Breast epithelium (tissue), 4 donors: ENCODE results near the gene CIBAR2. TPM values are rescaled to one million over a fixed set of nuclear protein-coding genes. Genes with fewer than 3 reads are reported as not detected.

Experiments
- DNase-seq, 2 donors: peaks; one replicate each; pipeline ENCODE4 v3.0.0-alpha.2; 2019; ENCODE audit warnings: low spot score in 2 of 2
- H3K27ac ChIP-seq, 2 donors: fragments of 200-600 bp; sonication (generic) in 1 of 2; one replicate each; pipeline ENCODE4 v1.5.1; 2016 to 2019; ENCODE audit warnings: mild to moderate bottlenecking in 1 of 2
- H3K27me3 ChIP-seq, 2 donors: fragments of 200-600 bp; sonication (generic) in 1 of 2; one replicate each; pipeline versions ENCODE4 v1.5.1 to v1.6.0; 2017 to 2019; ENCODE audit warnings: control low read depth in 1 of 2, mild to moderate bottlenecking in 1 of 2
- H3K36me3 ChIP-seq: fragments of 200-600 bp; one replicate; pipeline ENCODE4 v1.5.1; 2019
- H3K4me1 ChIP-seq, 2 donors: fragments of 200-600 bp; sonication (generic); one replicate each; pipeline ENCODE4 v1.5.1; 2016 to 2019; ENCODE audit warnings: control low read depth in 1 of 2
- H3K4me3 ChIP-seq, 3 donors: fragments of 200-600 bp; sonication (generic); 1 replicate in 2 of 3; 2 replicates in 1 of 3; pipeline ENCODE4 v1.5.1; 2016 to 2019; ENCODE audit warnings: mild to moderate bottlenecking in 3 of 3, moderate library complexity in 2 of 3
- H3K9me3 ChIP-seq, 2 donors: fragments of 200-600 bp; sonication (generic) in 1 of 2; one replicate each; pipeline ENCODE4 v1.5.1; 2016 to 2019; ENCODE audit warnings: control low read depth in 1 of 2
- POLR2A ChIP-seq: fragments of 450-650 bp; IDR thresholded peaks from one replicate; pipeline ENCODE4 v1.6.1; 2016; ENCODE audit warnings: antibody characterized with exemption, mild to moderate bottlenecking, moderate library complexity
- POLR2AphosphoS5 ChIP-seq, 3 donors: sonication (generic); formaldehyde crosslinking; IDR thresholded peaks; one replicate each; pipeline ENCODE4 v1.6.1; 2017; ENCODE audit warnings: antibody characterized with exemption in 3 of 3
- intact Hi-C: fragments of 100-400 bp; cut with DNase I; formaldehyde crosslinking; loops from one replicate; pipeline ENCODE4 v1.15.1; 2023; ENCODE audit warnings: low total_unique reads
- total RNA-seq, 3 donors: library from RNA; depleted of rRNA; stranded (reverse); fragments of >200 nt; gene quantifications; one replicate each; pipeline ENCODE4 v1.1.0, GENCODE V29; 2016
- TF ChIP-seq, protein P1 (sequence below), 3 donors: fragments of 450-650 bp; IDR thresholded peaks; one replicate each; pipeline ENCODE4 v1.5.1; 2016 to 2017; ENCODE audit warnings: antibody characterized with exemption in 3 of 3, mild to moderate bottlenecking in 3 of 3, moderate library complexity in 3 of 3

Gene CIBAR2
- total RNA-seq, 3 donors from 2014 or later, result not detected

DNA sequence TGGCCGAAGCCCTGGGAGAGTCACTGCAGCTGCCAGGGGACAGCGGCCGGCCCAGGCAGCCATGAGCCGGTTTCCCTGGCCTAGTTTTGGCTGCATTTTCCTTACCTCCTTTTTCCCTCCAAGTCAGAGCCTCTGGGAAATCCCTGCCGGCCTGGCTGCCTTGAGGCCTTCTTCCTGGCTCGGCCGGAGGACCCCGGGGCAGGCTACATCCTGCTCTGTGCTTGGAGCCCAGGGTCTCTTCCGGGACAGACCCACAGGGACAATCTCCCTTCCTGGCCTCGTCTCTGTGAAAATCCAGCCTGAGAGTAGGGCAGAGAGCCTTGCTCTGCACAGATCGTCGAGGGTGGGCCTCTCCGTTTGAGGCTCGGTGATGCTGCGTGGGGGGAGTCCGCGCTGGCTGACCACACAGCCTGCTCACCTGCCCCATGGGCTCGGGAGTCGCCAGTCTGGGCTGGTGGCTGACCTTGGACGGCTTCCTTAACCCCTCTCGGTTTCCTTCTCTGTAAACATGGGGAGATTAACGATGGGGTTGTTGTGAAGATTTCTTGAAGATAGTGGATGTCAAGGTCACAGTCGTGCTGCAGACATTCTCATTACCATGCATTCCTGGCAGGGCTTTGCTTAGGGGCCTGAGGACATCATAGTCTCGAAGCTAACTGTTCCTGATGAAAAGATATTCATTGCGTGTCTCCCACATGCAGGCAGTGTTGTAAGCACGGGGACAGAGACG lies 34.8 kb upstream of the CIBAR2 start:
- TF ChIP-seq POLR2A, result no peak
- TF ChIP-seq POLR2AphosphoS5 (IDR thresholded peaks at IDR 0.05), result no peak
- TF ChIP-seq, protein P1, sequence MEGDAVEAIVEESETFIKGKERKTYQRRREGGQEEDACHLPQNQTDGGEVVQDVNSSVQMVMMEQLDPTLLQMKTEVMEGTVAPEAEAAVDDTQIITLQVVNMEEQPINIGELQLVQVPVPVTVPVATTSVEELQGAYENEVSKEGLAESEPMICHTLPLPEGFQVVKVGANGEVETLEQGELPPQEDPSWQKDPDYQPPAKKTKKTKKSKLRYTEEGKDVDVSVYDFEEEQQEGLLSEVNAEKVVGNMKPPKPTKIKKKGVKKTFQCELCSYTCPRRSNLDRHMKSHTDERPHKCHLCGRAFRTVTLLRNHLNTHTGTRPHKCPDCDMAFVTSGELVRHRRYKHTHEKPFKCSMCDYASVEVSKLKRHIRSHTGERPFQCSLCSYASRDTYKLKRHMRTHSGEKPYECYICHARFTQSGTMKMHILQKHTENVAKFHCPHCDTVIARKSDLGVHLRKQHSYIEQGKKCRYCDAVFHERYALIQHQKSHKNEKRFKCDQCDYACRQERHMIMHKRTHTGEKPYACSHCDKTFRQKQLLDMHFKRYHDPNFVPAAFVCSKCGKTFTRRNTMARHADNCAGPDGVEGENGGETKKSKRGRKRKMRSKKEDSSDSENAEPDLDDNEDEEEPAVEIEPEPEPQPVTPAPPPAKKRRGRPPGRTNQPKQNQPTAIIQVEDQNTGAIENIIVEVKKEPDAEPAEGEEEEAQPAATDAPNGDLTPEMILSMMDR (IDR thresholded peaks at IDR 0.05), result no peak
- Histone ChIP-seq H3K9me3 (no peaks in the 10 kb centered on the region), H3K27me3 (no peaks in the 10 kb centered on the region), H3K36me3 (no peaks in the 10 kb centered on the region), H3K4me3 (no peak overlapping the region), H3K27ac (peak overlapping the region; percentile 78 to 79), H3K4me1 (peaks cover 5 to 35% of the 10 kb centered on the region in 2 donors)
- intact Hi-C loops, result no loop called here
- no peak for DNase-seq

DNA sequence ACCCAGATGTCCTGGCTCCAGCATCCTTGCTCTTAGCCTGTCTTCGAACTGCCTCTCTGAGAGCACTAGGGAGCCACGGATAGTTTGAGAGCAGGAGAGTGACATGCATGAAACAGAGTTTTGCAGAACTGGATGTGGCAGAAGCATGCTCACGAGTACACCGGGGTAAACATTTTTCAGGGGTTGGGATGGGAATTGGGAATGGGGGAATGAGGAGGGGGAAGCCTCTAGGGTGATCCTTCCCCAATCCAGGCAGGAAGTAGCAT lies 34.2 kb upstream of the CIBAR2 start:
- intact Hi-C loops, result no loop called here
- DNase-seq, result no peak
- no peaks in the 10 kb centered on the region for H3K9me3 ChIP-seq
- TF ChIP-seq, protein P1 (IDR thresholded peaks at IDR 0.05), result no peak
- TF ChIP-seq POLR2AphosphoS5 (IDR thresholded peaks at IDR 0.05), result no peak
- TF ChIP-seq POLR2A, result no peak
- H3K4me3 ChIP-seq, result no peak overlapping the region
- no peaks in the 10 kb centered on the region for H3K27me3 ChIP-seq
- no peaks in the 10 kb centered on the region for H3K36me3 ChIP-seq
- H3K27ac ChIP-seq, result peak overlapping the region; percentile 78 to 79
- peaks cover 5 to 32% of the 10 kb centered on the region in 2 donors for H3K4me1 ChIP-seq

DNA sequence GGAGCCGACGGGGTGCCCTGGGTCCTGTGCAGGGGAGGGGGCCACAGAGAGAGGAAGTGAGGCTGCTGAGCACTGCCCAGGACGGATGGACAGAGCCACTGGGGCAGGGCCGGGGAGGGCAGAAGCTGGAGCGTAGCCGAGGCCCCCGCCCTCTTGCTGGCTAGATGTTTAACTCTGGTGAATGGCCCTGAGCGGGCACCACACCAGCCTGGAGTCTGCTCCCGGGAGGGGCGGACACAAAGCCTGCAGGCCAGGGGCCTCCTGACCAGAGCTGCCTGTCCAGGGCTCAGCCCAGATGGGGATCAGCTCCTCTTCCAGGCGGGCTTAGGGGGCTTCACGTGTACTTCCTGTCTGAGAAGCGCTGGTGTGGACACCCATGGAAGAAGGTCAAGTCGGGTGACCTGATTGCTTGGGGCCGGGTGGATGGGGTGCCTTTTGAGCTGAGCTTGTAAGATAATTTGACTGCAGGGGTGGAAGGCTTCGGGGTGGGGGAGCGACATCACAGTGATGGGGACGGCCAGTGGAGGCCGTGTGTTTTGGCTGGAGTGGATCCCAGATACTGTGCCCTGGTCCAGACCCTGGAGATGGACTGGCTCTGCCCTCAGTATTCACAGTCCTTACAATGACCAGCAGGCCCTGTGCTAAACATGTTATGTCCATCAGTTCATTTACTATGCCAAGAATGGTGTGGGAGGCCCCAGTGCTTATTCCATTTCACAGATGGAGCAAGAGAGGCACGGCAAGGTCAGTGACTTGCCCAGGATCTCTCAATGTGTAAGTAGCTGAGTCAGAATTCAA lies 33.7 kb upstream of the CIBAR2 start:
- intact Hi-C loops, result no loop called here
- H3K27ac ChIP-seq, result peak overlapping the region; percentile 78 to 79
- TF ChIP-seq POLR2AphosphoS5 (IDR thresholded peaks at IDR 0.05) (no peak), POLR2A (no peak)
- TF ChIP-seq, protein P1 (IDR thresholded peaks at IDR 0.05), result no peak
- peaks cover 5 to 26% of the 10 kb centered on the region in 2 donors for H3K4me1 ChIP-seq
- H3K27me3 ChIP-seq, result no peaks in the 10 kb centered on the region
- DNase-seq, result no peak
- no peak overlapping the region for H3K4me3 ChIP-seq
- H3K36me3 ChIP-seq, result no peaks in the 10 kb centered on the region
- no peaks in the 10 kb centered on the region for H3K9me3 ChIP-seq

DNA sequence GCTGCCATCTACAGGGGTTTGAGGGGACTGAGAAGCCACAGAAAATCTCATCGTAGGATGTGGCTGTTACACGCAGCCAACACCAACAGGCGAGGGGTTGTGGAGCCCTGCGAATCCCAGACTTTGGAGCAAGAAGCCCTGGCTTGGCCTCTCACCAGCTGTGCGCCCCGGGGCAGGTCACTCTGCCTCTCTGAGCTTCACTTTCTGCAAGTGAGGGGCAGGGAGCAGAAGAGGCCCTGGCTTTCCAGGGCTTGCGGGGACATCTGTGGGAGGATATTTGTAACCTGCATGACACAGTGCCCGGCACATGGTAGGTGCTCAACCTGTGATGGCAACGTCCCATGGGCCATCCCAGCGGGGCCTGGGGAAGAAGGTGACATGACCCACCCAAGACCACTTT lies 32.9 kb upstream of the CIBAR2 start:
- no peaks in the 10 kb centered on the region for H3K9me3 ChIP-seq
- no peak overlapping the region for H3K4me3 ChIP-seq
- TF ChIP-seq POLR2A, result no peak
- no peak for TF ChIP-seq POLR2AphosphoS5 (IDR thresholded peaks at IDR 0.05)
- TF ChIP-seq, protein P1 (IDR thresholded peaks at IDR 0.05), result no peak
- H3K36me3 ChIP-seq, result no peaks in the 10 kb centered on the region
- H3K4me1 ChIP-seq, result peaks cover 3 to 19% of the 10 kb centered on the region in 2 donors
- no peak overlapping the region for H3K27ac ChIP-seq
- no peak for DNase-seq
- intact Hi-C loops, result no loop called here
- no peaks in the 10 kb centered on the region for H3K27me3 ChIP-seq
